Mesendoderm (in vitro differentiated cells): ENCODE measurements around the gene ZNF219. TPM values are rescaled to one million over a fixed set of nuclear protein-coding genes. Genes with fewer than 3 reads are reported as not detected.

Experiments used
- DNase-seq: peaks from one replicate; pipeline ENCODE4 v3.0.0; 2013
- H2AK5ac ChIP-seq: 2 replicates; pipeline ENCODE4 v1.6.1; 2013; ENCODE audit warnings: low read length, inconsistent platforms
- H2BK120ac ChIP-seq: 2 replicates; pipeline ENCODE4 v1.6.1; 2013; ENCODE audit warnings: low read depth, mild to moderate bottlenecking, low read length, moderate library complexity, mixed read lengths
- H2BK15ac ChIP-seq: replicated peaks from 2 replicates; pipeline ENCODE4 v1.6.1; 2013; ENCODE audit warnings: low read depth, mild to moderate bottlenecking, moderate library complexity
- H2BK5ac ChIP-seq: 2 replicates; pipeline ENCODE4 v1.6.1; 2013; ENCODE audit warnings: low read length, inconsistent platforms
- H3K18ac ChIP-seq: 2 replicates; pipeline ENCODE4 v1.6.1; 2013; ENCODE audit warnings: mild to moderate bottlenecking, low read length, mixed read lengths
- H3K23ac ChIP-seq: one replicate; pipeline ENCODE4 v1.6.1; 2013; ENCODE audit warnings: low read length
- H3K27ac ChIP-seq: 2 replicates; pipeline ENCODE4 v1.5.1; 2013; ENCODE audit warnings: low read depth, mild to moderate bottlenecking, inconsistent platforms, low read length, moderate library complexity
- H3K27me3 ChIP-seq: 2 replicates; pipeline ENCODE4 v1.6.1; 2013; ENCODE audit warnings: low read length, control low read depth, mild to moderate bottlenecking, inconsistent platforms; ENCODE audit not compliant: insufficient read depth, poor library complexity
- H3K36me3 ChIP-seq: 2 replicates; pipeline ENCODE4 v1.6.1; 2013; ENCODE audit warnings: low read length, inconsistent platforms; ENCODE audit not compliant: control insufficient read depth, insufficient read depth
- H3K4ac ChIP-seq: one replicate; pipeline ENCODE4 v1.6.1; 2013; ENCODE audit warnings: low read depth, mild to moderate bottlenecking, low read length, moderate library complexity
- H3K4me1 ChIP-seq: 2 replicates; pipeline ENCODE4 v1.6.1; 2013; ENCODE audit warnings: low read depth, low read length, inconsistent platforms; ENCODE audit not compliant: control insufficient read depth
- H3K4me2 ChIP-seq: 2 replicates; pipeline ENCODE4 v1.6.1; 2013; ENCODE audit warnings: low read length
- H3K4me3 ChIP-seq: 2 replicates; pipeline ENCODE4 v1.5.1; 2013; ENCODE audit warnings: mild to moderate bottlenecking, low read length
- H3K56ac ChIP-seq: one replicate; pipeline ENCODE4 v1.6.1; 2013; ENCODE audit warnings: low read length
- H3K79me1 ChIP-seq: 2 replicates; pipeline ENCODE4 v1.6.1; 2013; ENCODE audit warnings: low read length, inconsistent platforms
- H3K79me2 ChIP-seq: 2 replicates; pipeline ENCODE4 v1.6.1; 2013; ENCODE audit warnings: mild to moderate bottlenecking, low read length; ENCODE audit not compliant: control insufficient read depth, insufficient read depth
- H3K9ac ChIP-seq: 2 replicates; pipeline ENCODE4 v1.6.1; 2013; ENCODE audit warnings: low read length, inconsistent platforms
- H4K5ac ChIP-seq: one replicate; pipeline ENCODE4 v1.6.1; 2013; ENCODE audit warnings: low read length
- H4K8ac ChIP-seq: one replicate; pipeline ENCODE4 v1.6.1; 2013; ENCODE audit warnings: low read depth, mild to moderate bottlenecking, control low read depth, low read length, moderate library complexity
- WGBS: extraction: QIAGEN DNeasy Blood & Tissue Kit; methylation state at CpG from one replicate; pipeline ENCODE4 v1.1.7; 2013; ENCODE audit warnings: low lambda C conversion rate, missing lambda C conversion rate; ENCODE audit not compliant: insufficient coverage; ENCODE audit errors: extremely low coverage; 5-methylcytosine and 5-hydroxymethylcytosine counted together
- polyA plus RNA-seq, 2 experiments: library from polyadenylated mRNA; stranded (reverse); fragments of 200-250 nt; gene quantifications; one replicate each; pipeline ENCODE4 v1.2.3, GENCODE V29; 2013

ZNF219 gene
- polyA plus RNA-seq (2013, experiment 1 of 2), result 43.6 TPM
- polyA plus RNA-seq (2013, experiment 2 of 2), result 45.1 TPM

DNA sequence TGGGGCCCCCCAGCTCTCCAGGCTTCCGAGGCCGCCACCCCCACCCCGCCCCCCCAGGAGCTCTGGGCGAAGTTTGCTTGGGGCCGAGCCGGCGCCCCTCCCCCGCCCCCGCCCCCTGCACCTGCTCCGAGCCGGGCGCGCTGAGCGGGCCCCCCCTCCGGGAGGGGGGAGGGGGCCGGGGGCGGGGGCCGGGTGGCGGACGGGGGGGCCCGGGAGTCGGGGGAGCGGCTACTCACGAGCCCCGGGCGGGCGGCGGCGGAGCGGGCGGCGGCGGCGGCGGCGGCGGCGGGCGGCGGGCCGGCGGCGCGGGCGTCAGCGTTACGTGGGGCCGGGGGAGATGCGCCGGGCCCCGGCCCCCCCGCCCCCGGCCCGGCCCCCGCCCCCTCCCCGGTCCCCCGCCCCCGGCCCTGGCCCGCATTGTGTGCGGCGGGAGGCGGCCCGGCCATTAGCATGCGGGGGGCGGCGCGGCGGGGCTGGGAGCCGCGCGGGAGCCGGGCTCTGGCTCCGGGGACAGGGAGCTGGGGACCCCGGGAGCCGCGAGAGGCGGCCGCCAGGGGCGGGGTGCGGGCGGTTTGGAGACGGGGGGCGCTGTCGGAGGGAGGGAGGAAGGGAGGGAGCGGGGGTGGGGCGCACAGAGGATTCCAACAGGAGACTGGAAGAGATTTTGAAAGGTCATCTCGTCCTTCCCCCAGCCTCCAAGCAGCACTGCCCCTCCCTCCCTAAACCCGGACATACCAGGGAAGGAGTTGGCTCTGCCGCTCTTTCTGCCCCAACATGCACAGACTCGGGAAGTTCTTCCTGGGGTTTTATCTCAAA lies at the start of gene ZNF219:
Gene ZNF219 (minus strand): TSS at position 580 of the 816 bp plus-strand sequence. CDS start 5,064 bp downstream, outside the sequence.
- Histone ChIP-seq H3K23ac (peak within 1 kb of the TSS; percentile 59), H3K56ac (peak within 1 kb of the TSS; percentile 83), H3K36me3 (no peaks in the 10 kb centered on the region), H3K79me2 (peaks cover 15% of the 10 kb centered on the region), H3K4me2 (peak within 1 kb of the TSS; percentile 52), H3K27ac (peak within 1 kb of the TSS; percentile 37), H3K27me3 (no peaks in the 10 kb centered on the region), H2BK5ac (no peak within 1 kb of the TSS), H3K4me3 (peak within 1 kb of the TSS; percentile 48), H3K18ac (peak within 1 kb of the TSS; percentile 99), H3K4ac (peak within 1 kb of the TSS; percentile 87), H3K79me1 (peaks cover 10% of the 10 kb centered on the region), H3K4me1 (peaks cover 22% of the 10 kb centered on the region), H4K5ac (no peak within 1 kb of the TSS), H3K9ac (peak within 1 kb of the TSS; percentile 71), H2BK120ac (peak within 1 kb of the TSS; percentile 92), H2AK5ac (no peak within 1 kb of the TSS), H2BK15ac (no peak within 1 kb of the TSS), H4K8ac (peak within 1 kb of the TSS; percentile 31)
- no CpG with 5 or more reads among the region's 90 CpGs for WGBS
- DNase-seq, result peak; percentile 88

DNA sequence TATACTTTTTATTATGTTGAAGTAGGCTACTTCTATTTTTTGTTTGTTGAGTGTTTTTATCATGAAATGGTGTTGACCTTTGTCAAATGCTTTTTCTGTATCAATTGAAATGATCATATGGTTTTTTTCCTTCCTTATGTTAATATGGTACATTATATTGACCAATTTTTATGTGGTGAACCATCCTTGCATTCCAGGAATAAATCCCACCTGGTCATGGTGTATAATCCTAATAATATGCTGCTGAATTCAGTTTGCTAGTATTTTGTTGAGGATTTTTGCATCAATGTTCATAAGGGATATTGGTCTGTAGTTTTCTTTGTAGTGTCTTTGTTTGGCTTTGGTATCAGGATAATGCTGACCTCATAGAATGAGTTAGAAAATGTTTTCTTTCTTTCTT lies 47.0 kb upstream of the ZNF219 start:
- Histone ChIP-seq H3K4ac (no peak overlapping the region), H2BK120ac (no peak overlapping the region), H3K79me2 (no peaks in the 10 kb centered on the region), H3K36me3 (no peaks in the 10 kb centered on the region), H3K18ac (no peak overlapping the region), H3K27ac (no peak overlapping the region), H3K23ac (no peak overlapping the region), H2BK15ac (no peak overlapping the region), H2AK5ac (no peak overlapping the region), H3K4me3 (no peak overlapping the region), H2BK5ac (no peak overlapping the region), H3K56ac (no peak overlapping the region), H3K79me1 (no peaks in the 10 kb centered on the region), H3K4me2 (no peak overlapping the region), H4K8ac (no peak overlapping the region), H3K4me1 (no peaks in the 10 kb centered on the region), H3K9ac (no peak overlapping the region), H3K27me3 (no peaks in the 10 kb centered on the region), H4K5ac (no peak overlapping the region)
- no peak for DNase-seq

DNA sequence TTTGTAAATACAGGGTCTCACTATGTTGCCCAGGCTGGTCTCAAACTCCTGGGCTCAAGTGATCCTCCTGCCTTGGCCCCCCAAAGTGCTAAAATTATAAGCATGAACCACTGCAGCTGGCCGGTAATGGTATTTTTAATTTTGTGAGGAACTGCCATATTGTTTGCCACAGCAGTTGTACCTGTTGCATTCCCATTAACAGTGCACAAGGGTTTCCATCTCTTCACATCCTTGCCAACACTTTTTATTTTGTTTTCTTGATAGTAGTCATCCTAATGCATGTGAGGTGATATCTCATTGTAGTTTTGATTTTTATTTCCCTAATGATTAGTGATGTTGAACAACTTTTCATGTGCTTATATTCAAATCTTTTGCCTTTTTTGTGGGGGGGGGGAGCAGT lies 43.9 kb upstream of the ZNF219 start:
- no peak overlapping the region for H2BK15ac ChIP-seq
- H2AK5ac ChIP-seq, result no peak overlapping the region
- no peak overlapping the region for H4K8ac ChIP-seq
- no peak overlapping the region for H3K4me3 ChIP-seq
- H3K79me1 ChIP-seq, result no peaks in the 10 kb centered on the region
- no peak overlapping the region for H3K4ac ChIP-seq
- H3K36me3 ChIP-seq, result no peaks in the 10 kb centered on the region
- no peak overlapping the region for H3K18ac ChIP-seq
- DNase-seq, result no peak
- no peak overlapping the region for H3K9ac ChIP-seq
- no peak overlapping the region for H4K5ac ChIP-seq
- no peak overlapping the region for H3K4me2 ChIP-seq
- H3K23ac ChIP-seq, result no peak overlapping the region
- H3K27me3 ChIP-seq, result no peaks in the 10 kb centered on the region
- no peak overlapping the region for H3K27ac ChIP-seq
- H2BK5ac ChIP-seq, result no peak overlapping the region
- H2BK120ac ChIP-seq, result no peak overlapping the region
- no peaks in the 10 kb centered on the region for H3K79me2 ChIP-seq
- no peak overlapping the region for H3K56ac ChIP-seq
- WGBS, result no CpG with 5 or more reads among the region's 1 CpG
- no peaks in the 10 kb centered on the region for H3K4me1 ChIP-seq

DNA sequence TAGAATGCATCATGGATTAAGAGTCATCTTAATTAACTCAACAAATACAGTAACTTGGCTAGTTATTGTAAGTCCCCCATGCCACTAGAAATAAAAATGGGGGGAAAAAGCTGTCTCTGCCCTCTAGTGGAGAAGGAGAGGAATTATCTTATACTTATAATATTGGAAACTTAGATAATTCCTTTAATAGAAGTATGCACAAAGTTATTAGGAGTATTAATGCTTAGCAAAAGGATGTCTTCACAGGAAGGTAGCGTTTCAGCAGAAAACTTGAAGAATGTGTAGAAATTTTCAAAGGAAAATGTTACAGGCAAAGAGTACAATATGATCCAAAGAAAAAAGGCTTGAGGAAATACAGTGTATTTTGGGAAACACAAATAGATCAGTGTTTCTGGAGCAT lies 37.6 kb upstream of the ZNF219 start:
- H3K23ac ChIP-seq, result no peak overlapping the region
- DNase-seq, result peak; percentile 19
- H4K8ac ChIP-seq, result no peak overlapping the region
- WGBS, result no CpG with 5 or more reads among the region's 1 CpG
- H3K4me2 ChIP-seq, result no peak overlapping the region
- no peak overlapping the region for H2BK120ac ChIP-seq
- no peak overlapping the region for H2AK5ac ChIP-seq
- H3K27me3 ChIP-seq, result no peaks in the 10 kb centered on the region
- H3K79me2 ChIP-seq, result no peaks in the 10 kb centered on the region
- no peak overlapping the region for H3K4ac ChIP-seq
- H3K4me3 ChIP-seq, result no peak overlapping the region
- no peak overlapping the region for H2BK15ac ChIP-seq
- H3K18ac ChIP-seq, result no peak overlapping the region
- no peak overlapping the region for H3K27ac ChIP-seq
- no peaks in the 10 kb centered on the region for H3K4me1 ChIP-seq
- H4K5ac ChIP-seq, result no peak overlapping the region
- H3K36me3 ChIP-seq, result no peaks in the 10 kb centered on the region
- no peaks in the 10 kb centered on the region for H3K79me1 ChIP-seq
- H3K9ac ChIP-seq, result no peak overlapping the region
- H3K56ac ChIP-seq, result no peak overlapping the region
- no peak overlapping the region for H2BK5ac ChIP-seq

DNA sequence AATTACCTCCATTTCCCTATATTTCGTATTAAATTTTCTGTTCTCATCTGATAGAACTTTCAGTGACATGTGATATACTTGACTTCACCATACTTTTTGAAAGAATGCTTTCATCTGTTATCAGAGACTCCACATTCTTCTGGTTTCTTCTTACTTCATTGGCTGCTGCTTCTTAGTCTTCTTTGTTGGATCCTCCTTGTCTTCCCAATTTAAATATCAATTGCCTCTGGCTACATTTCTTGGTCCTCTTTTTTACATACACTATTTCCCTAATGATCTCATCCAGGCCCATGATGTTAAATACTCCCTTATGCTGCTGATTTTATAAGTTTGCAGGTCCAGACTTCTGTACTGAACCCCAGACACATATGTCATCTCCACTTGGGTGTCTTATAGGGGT lies 35.4 kb upstream of the ZNF219 start:
- Histone ChIP-seq H3K4me1 (no peaks in the 10 kb centered on the region), H2BK15ac (no peak overlapping the region), H2BK120ac (no peak overlapping the region), H3K79me2 (no peaks in the 10 kb centered on the region), H2AK5ac (no peak overlapping the region), H3K9ac (no peak overlapping the region), H4K5ac (no peak overlapping the region), H3K4ac (no peak overlapping the region), H3K79me1 (no peaks in the 10 kb centered on the region), H3K56ac (no peak overlapping the region), H3K23ac (no peak overlapping the region), H3K4me3 (no peak overlapping the region), H3K27me3 (no peaks in the 10 kb centered on the region), H3K4me2 (no peak overlapping the region), H3K36me3 (no peaks in the 10 kb centered on the region), H3K18ac (no peak overlapping the region), H3K27ac (no peak overlapping the region), H4K8ac (no peak overlapping the region), H2BK5ac (no peak overlapping the region)
- peak; percentile 60 for DNase-seq
- WGBS, result 100% methylated on average over 1 of the region's 1 CpG

DNA sequence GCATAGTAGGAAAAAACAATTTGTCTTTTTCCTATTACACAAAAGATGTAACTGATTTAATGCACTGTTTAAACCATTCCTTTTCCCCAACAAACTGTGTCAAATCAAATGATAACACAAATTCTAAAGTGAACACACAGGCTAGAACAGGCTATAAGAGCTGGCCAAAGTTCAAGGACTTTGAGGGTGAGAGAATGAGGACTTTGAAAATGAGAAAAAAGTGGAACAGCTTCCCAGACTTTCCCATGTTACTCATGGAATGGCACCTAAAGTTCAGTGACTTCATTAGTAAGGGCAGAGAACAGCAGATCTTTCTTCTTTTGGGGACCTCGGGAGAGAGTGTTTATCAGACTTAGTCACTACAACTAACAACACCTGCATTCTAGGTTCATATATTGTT lies 25.0 kb upstream of the ZNF219 start:
- H3K27ac ChIP-seq, result no peak overlapping the region
- H3K36me3 ChIP-seq, result no peaks in the 10 kb centered on the region
- H3K4me1 ChIP-seq, result no peaks in the 10 kb centered on the region
- no peak overlapping the region for H2BK5ac ChIP-seq
- no peaks in the 10 kb centered on the region for H3K79me1 ChIP-seq
- no peak overlapping the region for H4K5ac ChIP-seq
- no peak overlapping the region for H3K9ac ChIP-seq
- no CpG with 5 or more reads among the region's 1 CpG for WGBS
- H3K18ac ChIP-seq, result no peak overlapping the region
- no peaks in the 10 kb centered on the region for H3K27me3 ChIP-seq
- H2BK120ac ChIP-seq, result no peak overlapping the region
- no peak overlapping the region for H3K56ac ChIP-seq
- no peaks in the 10 kb centered on the region for H3K79me2 ChIP-seq
- no peak for DNase-seq
- H2AK5ac ChIP-seq, result no peak overlapping the region
- H3K4me3 ChIP-seq, result no peak overlapping the region
- no peak overlapping the region for H3K23ac ChIP-seq
- no peak overlapping the region for H3K4me2 ChIP-seq
- H3K4ac ChIP-seq, result no peak overlapping the region
- H2BK15ac ChIP-seq, result no peak overlapping the region
- no peak overlapping the region for H4K8ac ChIP-seq
